Left colon (tissue), 2 donors: Measurements from ENCODE around the gene HOTAIR. TPM values are rescaled to one million over a fixed set of nuclear protein-coding genes. Genes with fewer than 3 reads are reported as not detected.

ENCODE experiments used
- ATAC-seq: fragments of 200-7000 bp; cut with Tn5 transposase; one replicate; pipeline ENCODE4 v1.9.1; 2020; ENCODE audit warnings: mild to moderate bottlenecking, moderate library complexity
- DNase-seq, 2 donors: peaks; one replicate each; pipeline ENCODE4 v3.0.0-alpha.2; 2020
- intact Hi-C, 2 donors: fragments of 100-400 bp; cut with DNase I in 1 of 2; cut with micrococcal nuclease in 1 of 2; formaldehyde crosslinking; loops; one replicate each; pipeline versions ENCODE4 v1.11.2 to v1.14.0; 2022; cut with DNase I, micrococcal nuclease
- total RNA-seq, 2 donors: library from RNA; stranded (reverse); fragmentation: NEBNext Ultra II Directional; extraction: Animal tissue kit (Norgen Biotek cat#: 25700); gene quantifications; one replicate each; pipeline ENCODE4 v1.2.1, GENCODE V29; 2021
- donor health status: DM: no; HTN: no; CAD: no.
- donor health status: DM: yes; HTN: yes; CAD: no.

Gene HOTAIR
- total RNA-seq, 2 donors from 2014 or later = not detected

- no peak for DNase-seq
- intact Hi-C loops = no loop called here
- ATAC-seq = no peak
These were observed 20.7 kb downstream of the HOTAIR start for GRCh38 chr12:53953831-53954693.

- ATAC-seq (no peak), DNase-seq (no peak)
- intact Hi-C loops = no loop called here
These were observed 21.7 kb downstream of the HOTAIR start for GRCh38 chr12:53952871-53953734.

DNA sequence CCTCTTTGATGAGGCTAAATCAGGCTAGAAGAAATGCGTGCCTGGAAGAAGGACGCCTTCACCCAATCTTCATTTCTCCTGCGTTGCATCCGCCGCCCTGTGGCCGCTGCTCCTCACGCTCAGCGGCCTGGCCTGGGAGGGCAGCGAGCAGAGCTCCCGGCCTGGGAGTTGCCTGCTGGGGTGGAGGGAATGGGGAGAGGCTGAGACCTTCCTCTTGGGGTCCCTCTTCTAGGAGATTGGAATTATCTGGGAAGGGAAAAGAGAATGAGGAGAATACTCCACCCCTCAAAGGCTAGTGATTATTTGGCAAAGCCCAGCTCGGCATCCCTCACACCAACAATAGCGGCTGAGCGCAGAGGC is 22.4 kb downstream of the HOTAIR start:
- ATAC-seq (no peak), DNase-seq (no peak)
- intact Hi-C loops = no loop called here

DNA sequence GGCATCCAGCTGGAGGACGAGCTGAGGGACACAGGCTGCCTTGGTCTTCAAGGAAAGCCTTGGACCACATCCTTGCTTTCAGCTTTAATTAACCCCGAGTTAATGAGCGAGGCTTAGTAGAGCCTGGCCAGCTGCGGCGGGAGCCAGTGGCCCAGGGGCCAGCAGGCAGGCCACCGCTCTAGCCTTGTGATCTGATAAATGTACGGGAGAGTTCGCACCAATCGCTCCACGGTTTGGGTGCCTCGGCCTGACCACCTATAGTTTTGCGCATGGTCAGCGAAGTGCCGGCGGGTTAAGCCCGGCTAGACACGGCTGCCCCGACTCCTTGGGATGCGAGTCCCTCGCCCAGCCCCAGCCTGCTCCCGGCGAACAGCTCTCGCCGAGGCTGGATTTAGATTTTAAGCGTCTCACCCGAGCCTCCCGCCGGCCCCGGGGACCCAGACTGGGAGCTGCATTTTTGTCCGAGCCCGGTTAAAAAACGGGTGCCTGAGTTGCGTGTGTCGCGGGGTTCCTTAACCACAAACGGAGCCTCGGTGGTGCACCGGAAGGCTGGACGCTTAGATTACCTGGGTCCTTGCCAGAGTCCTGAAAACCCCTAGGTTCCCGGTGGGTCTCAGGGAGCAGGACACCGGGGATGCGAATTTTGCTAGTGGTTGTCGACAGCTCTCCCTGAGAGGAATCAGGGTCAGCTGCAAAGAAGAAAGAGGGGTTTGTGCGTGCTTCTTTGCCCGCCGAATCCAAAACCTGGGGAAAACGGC is 23.0 kb downstream of the HOTAIR start:
- ATAC-seq (no peak), DNase-seq (no peak)
- intact Hi-C loops = no loop called here

- DNase-seq (no peak), ATAC-seq (no peak)
These were observed 23.8 kb downstream of the HOTAIR start for GRCh38 chr12:53950789-53951576.

DNA sequence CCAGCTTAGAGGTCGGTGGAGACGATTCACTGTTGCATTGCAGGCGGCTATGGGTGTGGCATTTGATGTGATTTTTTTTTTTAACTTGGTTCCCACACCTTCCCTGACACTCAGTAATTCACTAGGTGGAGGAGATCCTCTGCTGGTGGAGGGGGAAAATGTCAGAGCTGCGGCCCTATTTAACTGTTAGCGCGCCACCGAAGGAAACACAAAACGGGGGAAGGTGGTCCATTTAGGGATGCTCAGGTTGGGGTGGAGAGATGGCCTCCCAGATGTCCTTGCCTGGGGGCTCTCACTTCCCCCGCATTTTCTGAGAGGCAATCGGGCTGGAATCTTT is 24.3 kb downstream of the HOTAIR start:
- no peak for DNase-seq
- ATAC-seq = no peak
- intact Hi-C loops = no loop called here

More at GRCh38 chr12:53950789-53951576, 23.8 kb downstream of the HOTAIR start:
- intact Hi-C loops = no loop called here

GRCh38 chr12:53949631-53950436 is 24.9 kb downstream of the HOTAIR start:
- ATAC-seq (no peak), DNase-seq (no peak)
- intact Hi-C loops = no loop called here

DNA sequence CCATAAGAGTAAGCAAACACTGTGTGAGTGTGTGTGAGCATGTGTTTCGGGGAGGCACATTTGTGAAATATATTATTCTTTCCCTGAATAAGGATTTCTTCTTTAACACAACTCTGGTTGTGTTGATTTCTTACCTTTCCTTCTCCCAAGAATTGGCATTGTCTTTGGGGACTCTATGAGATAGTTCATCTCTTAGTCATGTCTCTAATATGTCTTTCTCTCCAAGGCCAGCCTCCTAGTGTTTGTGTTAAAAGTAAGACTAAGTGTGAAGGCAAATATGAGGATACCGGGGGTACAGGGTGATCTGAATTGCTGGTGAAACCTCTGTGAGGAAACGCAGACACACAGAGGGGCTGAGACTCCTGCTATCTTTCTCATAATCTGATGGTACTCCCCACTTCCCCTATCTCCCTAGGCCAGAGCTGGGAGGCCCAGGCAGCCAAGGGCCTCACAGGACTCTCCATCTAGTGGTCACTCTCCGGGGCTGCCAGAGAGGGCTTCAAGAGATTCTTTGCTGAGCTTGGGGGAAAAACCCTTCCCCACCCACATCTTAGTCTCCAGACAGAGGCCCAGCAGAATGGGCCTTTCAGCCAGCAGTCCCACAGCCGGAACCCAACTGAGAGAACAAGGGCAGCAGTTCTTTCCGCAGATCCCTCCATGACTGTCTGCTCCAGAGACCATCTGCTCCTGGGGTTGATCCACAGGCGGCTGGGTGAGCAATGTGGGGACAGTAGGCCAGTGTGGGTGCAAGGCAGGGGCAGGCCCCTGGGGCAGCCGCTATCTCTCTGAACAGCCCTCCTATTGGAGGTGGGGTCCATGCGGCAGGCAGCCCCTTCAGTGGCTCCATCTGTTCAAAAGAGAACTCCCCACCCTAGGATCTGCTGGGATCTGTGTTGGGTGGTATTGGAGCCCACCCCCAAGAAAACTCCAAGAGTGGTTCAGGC is 25.8 kb downstream of the HOTAIR start:
- intact Hi-C loops = no loop called here

DNA sequence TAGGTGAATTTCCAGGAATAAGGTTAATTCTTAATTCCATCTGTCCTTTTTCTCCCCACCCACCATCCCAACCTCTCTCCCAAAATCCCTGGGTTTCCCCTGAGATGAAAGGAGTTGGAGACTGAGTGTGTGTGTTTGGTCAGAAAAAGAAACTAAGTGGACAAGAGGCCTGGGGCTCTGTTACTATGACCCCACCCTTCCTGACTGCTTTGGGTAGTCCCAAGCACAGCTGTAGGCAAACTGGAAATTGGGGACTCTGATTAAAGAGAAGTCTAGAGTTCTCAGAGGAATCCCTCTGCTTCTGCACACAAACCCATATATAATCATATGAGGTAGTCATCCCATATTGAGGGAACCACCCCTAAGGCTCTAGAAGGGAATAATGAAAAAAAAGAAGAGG is 27.0 kb downstream of the HOTAIR start:
- DNase-seq (no peak), ATAC-seq (no peak)
- intact Hi-C loops = no loop called here

More for the DNA sequence above, 25.8 kb downstream of the HOTAIR start:
- no peak for ATAC-seq
- DNase-seq = no peak

- intact Hi-C loops = no loop called here
- no peak for ATAC-seq
These were observed 29.6 kb downstream of the HOTAIR start for GRCh38 chr12:53944907-53945847.

DNA sequence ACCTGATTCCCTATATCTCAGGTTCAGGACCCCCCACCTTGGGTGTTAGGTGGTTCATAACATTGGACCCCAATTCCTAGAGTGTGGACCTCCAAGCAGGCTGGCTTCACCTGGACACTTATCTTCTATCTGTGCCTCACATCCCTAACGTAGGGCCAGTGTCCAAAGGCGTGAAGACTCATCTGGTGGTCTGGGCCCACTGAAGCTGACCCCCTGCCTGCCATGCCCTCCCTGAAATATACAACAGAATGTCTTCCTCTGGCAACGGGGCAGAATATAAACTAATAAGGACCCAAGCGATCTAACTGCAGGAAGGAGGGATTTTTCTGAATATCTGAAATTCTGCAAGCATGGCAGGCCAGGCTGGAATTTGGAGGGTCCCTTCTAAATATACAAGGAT is 30.5 kb downstream of the HOTAIR start:
- no peak for ATAC-seq
- DNase-seq = no peak
- intact Hi-C loops = no loop called here

More at GRCh38 chr12:53944907-53945847, 29.6 kb downstream of the HOTAIR start:
- DNase-seq = no peak

DNA sequence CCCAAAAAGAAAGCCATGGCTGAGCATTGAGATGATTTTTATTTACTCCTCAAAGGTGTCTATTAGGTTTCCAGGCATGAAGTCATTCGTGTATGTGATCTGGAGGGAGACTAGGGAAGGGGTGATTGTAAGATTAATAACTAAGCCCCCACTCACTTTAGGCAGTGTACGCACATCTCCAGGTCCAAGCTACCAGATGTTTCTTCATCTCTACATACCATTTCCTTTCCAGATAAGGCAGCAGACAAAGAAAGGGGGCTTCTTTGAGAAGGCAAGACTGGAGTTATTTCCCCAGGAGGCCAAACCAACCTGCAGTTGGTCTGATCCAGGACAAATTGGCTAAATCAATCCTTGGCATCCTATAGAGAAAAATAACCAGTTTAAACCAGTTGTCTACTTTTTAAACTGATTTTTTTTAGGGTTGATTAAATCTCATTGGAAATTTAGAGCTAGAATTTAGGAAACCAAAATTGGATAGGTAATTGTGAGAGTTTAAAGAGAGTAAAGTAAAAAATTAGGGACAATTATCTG is 32.2 kb downstream of the HOTAIR start:
- intact Hi-C loops = no loop called here
- no peak for DNase-seq
- no peak for ATAC-seq

GRCh38 chr12:53941750-53942149 is 33.0 kb downstream of the HOTAIR start:
- ATAC-seq (no peak), DNase-seq (no peak)
- intact Hi-C loops = no loop called here

- intact Hi-C loops = no loop called here
- DNase-seq = no peak
- no peak for ATAC-seq
These were observed 33.6 kb downstream of the HOTAIR start for GRCh38 chr12:53941187-53941586.

DNA sequence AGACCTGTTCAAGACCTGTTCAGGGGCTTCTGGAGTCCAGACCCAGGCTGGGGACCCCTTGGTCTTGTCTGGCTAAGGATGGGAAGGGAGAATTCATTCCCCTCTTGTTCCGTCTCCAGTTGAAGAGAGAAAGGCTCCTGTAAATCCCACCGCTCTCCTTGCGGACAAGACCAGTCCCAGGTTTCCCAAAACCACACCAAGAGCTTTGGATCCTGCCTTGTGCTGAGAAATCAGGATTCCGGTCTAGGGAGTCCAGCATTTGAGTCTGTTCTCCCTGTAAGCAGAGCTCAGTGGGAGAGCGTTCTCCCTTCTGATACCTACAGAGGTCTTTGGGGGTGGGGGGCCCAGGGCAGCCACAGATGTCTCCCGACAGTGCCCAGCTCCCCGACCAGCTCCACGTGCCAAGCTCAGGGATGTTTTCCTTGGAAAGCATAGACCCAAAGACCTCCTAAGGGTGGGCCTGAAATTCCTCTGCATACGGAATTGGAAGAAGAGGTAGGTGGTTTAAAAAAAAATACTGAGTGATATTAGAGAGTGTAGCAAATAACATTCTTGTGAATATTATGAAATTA is 34.2 kb downstream of the HOTAIR start:
- intact Hi-C loops = no loop called here
- no peak for ATAC-seq

More for the DNA sequence above, 34.2 kb downstream of the HOTAIR start:
- no peak for DNase-seq
